WERI-Rb-1 (cell line): ENCODE data around the gene L3MBTL1.

Experiments
- DNase-seq: peaks from one replicate; pipeline ENCODE4 v3.0.0-alpha.2; 2020
- H3K27ac ChIP-seq: fragments of 250-450 bp; sonication (Bioruptor Pico); 2 replicates; pipeline ENCODE4 v1.5.1; 2020; ENCODE audit warnings: mild to moderate bottlenecking, moderate library complexity
- H3K27me3 ChIP-seq: fragments of 250-450 bp; sonication (Bioruptor Pico); 2 replicates; pipeline ENCODE4 v1.5.1; 2021; ENCODE audit warnings: mild to moderate bottlenecking, low read depth, moderate library complexity; ENCODE audit not compliant: insufficient read depth, severe bottlenecking
- H3K36me3 ChIP-seq: fragments of 250-450 bp; sonication (Bioruptor Pico); 2 replicates; pipeline ENCODE4 v1.5.1; 2020; ENCODE audit warnings: mild to moderate bottlenecking, moderate library complexity
- H3K4me3 ChIP-seq: 2 replicates; pipeline ENCODE4 v1.5.1; 2011; ENCODE audit warnings: low read depth, mild to moderate bottlenecking, control low read depth, low read length
- H3K9me3 ChIP-seq: fragments of 250-450 bp; sonication (Bioruptor Pico); 2 replicates; pipeline ENCODE4 v1.5.1; 2021; ENCODE audit warnings: mild to moderate bottlenecking, moderate library complexity; ENCODE audit not compliant: severe bottlenecking
- TF ChIP-seq, protein P1 (sequence below): IDR thresholded peaks from 2 replicates; pipeline ENCODE4 v1.5.1; 2011; ENCODE audit warnings: low read depth, mild to moderate bottlenecking, control low read depth, inconsistent platforms, low read length

L3MBTL1 gene

DNA sequence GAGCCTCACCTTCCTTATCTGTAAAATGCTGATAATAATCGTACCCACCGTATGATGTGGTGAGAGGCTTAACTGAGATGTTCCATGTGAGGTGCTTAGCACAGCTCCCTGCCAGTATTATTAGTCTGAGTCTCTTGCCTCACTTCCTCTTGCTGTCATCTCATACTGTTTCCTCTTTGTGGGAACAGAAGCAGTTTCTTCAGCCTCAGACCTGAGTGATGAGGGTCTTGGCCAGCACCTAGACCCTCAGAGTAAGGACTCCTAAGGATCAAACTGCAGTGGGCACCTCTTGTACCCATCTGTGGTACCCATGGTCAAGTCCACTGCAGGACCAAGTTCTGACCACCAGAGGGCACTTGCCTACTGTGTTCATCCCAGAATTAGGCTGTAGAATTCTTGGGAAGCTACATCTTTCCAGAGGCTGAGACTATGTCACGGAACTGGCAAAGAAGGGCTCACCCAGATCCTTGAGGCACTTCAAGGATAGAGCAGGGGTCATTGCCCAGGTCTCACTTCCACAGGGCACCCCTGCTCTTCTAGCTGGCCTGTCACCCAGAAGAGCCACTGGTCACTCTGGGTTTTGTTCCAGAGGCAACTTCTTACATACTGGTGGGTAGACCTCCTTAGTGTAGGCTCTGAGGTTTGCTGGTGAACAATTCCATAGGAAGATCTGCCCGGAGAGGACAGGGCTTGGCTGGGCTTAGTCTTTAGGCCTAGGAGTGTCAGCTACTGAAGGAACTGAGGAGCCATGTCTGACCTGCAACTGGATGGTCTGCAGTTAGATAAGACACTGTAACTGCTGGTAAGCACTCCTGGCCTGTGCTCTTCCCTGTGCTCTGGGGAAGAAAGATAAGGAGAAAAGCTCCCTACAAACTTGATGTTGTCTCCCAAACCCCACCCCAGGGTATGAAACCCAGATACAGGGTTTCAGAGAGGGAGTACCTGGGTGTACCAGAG lies 30.7 kb downstream of the L3MBTL1 start:
- peaks cover 5% of the 10 kb centered on the region; the same call in 1 of the 2 replicates for H3K36me3 ChIP-seq
- no peaks in the 10 kb centered on the region for H3K9me3 ChIP-seq
- DNase-seq, result peak; percentile 66
- TF ChIP-seq, protein P1, sequence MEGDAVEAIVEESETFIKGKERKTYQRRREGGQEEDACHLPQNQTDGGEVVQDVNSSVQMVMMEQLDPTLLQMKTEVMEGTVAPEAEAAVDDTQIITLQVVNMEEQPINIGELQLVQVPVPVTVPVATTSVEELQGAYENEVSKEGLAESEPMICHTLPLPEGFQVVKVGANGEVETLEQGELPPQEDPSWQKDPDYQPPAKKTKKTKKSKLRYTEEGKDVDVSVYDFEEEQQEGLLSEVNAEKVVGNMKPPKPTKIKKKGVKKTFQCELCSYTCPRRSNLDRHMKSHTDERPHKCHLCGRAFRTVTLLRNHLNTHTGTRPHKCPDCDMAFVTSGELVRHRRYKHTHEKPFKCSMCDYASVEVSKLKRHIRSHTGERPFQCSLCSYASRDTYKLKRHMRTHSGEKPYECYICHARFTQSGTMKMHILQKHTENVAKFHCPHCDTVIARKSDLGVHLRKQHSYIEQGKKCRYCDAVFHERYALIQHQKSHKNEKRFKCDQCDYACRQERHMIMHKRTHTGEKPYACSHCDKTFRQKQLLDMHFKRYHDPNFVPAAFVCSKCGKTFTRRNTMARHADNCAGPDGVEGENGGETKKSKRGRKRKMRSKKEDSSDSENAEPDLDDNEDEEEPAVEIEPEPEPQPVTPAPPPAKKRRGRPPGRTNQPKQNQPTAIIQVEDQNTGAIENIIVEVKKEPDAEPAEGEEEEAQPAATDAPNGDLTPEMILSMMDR, result peak; percentile 88
- no peaks in the 10 kb centered on the region for H3K27me3 ChIP-seq
- H3K4me3 ChIP-seq, result no peak overlapping the region
- H3K27ac ChIP-seq, result no peak overlapping the region

DNA sequence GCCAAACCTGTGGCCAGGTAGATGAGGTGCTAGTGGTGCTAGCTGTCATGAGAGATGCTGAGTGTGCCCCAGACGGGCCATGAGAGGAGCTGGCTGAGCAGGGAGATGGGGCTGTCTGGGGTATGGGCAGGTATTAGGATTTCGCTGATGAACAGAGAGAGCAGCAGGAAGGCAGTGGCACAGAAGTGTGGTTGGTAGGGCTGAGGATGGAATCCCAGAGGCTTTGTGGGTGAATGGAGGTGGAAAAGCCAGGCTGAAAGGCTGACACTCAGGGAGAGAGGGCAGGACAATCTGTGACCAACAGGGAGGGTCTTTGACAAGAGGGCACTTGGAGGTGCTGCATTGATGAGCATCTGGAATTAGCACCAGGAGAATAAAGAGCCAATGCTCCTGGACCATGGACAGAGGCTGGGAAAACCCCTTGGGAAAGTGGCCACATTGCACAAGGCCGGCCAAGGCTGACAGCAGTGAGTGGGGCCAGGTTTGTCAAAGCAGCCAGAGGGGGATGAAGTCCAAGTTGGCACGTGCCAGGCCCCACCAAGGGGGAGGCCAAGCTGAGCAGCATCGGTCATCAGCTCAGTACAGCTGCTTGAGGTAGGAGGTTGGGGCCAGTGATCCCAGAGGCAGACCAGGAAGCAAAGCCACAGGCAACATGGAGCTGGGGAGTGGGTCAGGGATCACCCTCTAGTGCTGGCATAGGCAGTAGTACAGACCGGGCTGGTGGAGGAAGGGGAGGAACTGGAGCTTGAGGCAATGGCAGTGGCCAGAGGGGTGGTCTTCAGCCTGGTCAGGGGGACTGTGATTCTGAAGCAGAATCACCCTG lies 31.6 kb downstream of the L3MBTL1 start:
- no peak for DNase-seq
- Histone ChIP-seq H3K9me3 (no peaks in the 10 kb centered on the region), H3K4me3 (no peak overlapping the region), H3K27me3 (no peaks in the 10 kb centered on the region), H3K27ac (no peak overlapping the region), H3K36me3 (peaks cover 5% of the 10 kb centered on the region; the same call in 1 of the 2 replicates)
- TF ChIP-seq, protein P1, result no peak

DNA sequence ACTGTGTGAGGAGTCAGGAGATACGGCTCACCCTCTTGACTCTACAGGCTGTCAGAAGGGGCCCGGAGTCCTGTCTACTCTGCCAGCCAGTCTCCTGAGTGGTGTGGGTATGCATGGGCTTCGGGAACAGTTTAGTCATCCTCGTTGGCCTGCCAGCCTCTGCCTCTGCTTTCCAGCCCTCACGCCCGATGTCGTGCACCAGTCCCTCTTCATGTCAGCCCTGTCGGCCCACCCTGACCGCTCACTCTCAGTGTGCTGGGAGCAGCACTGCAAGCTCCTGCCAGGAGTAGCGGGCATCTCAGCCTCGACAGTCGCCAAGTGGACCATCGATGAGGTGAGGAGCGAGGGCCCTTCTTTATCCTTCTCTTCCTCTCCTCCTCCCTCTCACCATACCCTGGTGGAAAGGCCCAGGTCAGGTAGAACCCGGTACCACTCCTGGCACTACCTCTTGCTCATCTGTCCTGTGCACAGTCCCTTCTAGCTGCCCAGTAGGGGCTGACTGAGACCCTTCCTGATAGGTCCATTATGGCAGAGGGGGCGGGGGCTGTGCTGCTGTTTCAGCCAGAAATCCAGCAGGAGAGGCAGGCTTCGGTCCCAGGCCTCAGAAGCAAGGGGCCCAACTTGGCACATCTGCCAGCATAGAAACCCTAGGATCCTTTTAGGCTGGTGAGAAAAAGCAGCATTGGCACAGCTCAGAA lies 32.6 kb downstream of the L3MBTL1 start:
- no peaks in the 10 kb centered on the region for H3K27me3 ChIP-seq
- TF ChIP-seq, protein P1, result no peak
- no peak overlapping the region for H3K4me3 ChIP-seq
- peaks cover 5% of the 10 kb centered on the region; the same call in 1 of the 2 replicates for H3K36me3 ChIP-seq
- DNase-seq, result no peak
- H3K9me3 ChIP-seq, result no peaks in the 10 kb centered on the region
- H3K27ac ChIP-seq, result no peak overlapping the region

DNA sequence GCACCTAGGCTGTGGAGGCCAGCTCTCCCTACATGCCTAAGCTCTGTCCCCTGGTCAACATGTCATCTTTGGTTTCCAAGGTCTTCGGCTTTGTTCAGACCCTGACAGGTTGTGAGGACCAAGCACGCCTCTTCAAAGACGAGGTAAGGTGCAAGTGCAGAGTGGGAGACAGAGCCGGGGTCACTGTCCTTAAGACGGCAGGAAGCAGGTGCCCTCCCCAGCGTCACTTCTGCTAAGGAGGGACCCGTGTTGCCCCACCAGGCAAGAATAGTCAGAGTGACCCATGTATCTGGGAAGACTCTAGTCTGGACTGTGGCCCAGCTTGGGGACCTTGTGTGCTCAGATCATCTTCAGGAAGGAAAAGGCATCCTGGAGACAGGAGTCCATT lies 33.2 kb downstream of the L3MBTL1 start:
- H3K27me3 ChIP-seq, result no peaks in the 10 kb centered on the region
- no peak overlapping the region for H3K4me3 ChIP-seq
- H3K9me3 ChIP-seq, result no peaks in the 10 kb centered on the region
- TF ChIP-seq, protein P1, result no peak
- peaks cover 5% of the 10 kb centered on the region; the same call in 1 of the 2 replicates for H3K36me3 ChIP-seq
- DNase-seq, result no peak
- no peak overlapping the region for H3K27ac ChIP-seq

DNA sequence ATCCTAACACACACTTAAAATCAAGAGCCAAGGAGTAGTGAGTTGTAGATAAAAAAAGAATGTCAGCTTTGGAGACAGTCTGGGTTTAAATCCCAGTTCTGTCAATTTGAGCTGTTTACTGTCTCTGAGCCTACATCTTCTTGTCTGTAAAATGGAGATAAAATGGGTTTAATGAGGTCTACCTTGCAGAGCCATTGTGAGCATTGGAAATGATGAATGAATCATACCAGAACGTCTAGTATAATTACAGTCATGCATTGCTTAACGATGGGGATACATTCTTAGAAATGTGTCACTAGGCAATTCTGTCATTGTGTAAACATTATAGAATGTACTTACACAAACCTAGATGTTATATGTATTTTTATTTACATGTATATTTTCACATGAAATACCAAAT lies 33.7 kb downstream of the L3MBTL1 start:
- H3K4me3 ChIP-seq, result no peak overlapping the region
- no peak for DNase-seq
- no peaks in the 10 kb centered on the region for H3K27me3 ChIP-seq
- peaks cover 5% of the 10 kb centered on the region; the same call in 1 of the 2 replicates for H3K36me3 ChIP-seq
- no peak overlapping the region for H3K27ac ChIP-seq
- H3K9me3 ChIP-seq, result no peaks in the 10 kb centered on the region
- TF ChIP-seq, protein P1, result no peak
